SK-N-MC (cell line): ENCODE data around the gene CNMD.

Source experiments
- EZH2 ChIP-seq: fragments of 200-600 bp; sonication (generic); IDR thresholded peaks from one replicate; pipeline ENCODE4 v1.6.1; 2017; ENCODE audit warnings: antibody characterized with exemption
- FOXP2 ChIP-seq: optimal IDR thresholded peaks from 2 replicates; pipeline ENCODE3; 2011; ENCODE audit warnings: mild to moderate bottlenecking, moderate library complexity; ENCODE audit not compliant: insufficient read depth; ENCODE audit errors: extremely low read length, control extremely low read depth
- POLR2AphosphoS5 ChIP-seq: IDR thresholded peaks from 2 replicates; pipeline ENCODE4 v1.6.1; 2012; ENCODE audit warnings: mild to moderate bottlenecking, low read depth, low read length, borderline replicate concordance

GRCh38 chr13:52713894-52714293, 25.7 kb downstream of the CNMD start:
- TF ChIP-seq POLR2AphosphoS5 = no peak
- TF ChIP-seq EZH2 = no peak
- TF ChIP-seq FOXP2 = no peak
